GM18507 (cell line): Measurements from ENCODE around the gene CYP26C1.

Source experiments
- DNase-seq: peaks from one replicate; pipeline ENCODE4 v3.0.0; 2011; ENCODE audit warnings: low read depth; ENCODE audit not compliant: insufficient read length; ENCODE audit errors: extremely low spot score
- FAIRE-seq: peaks from 2 replicates; lab custom pipeline; 2011; peaks lifted over from hg19 to GRCh38; lab: Jason Lieb, UNC

CYP26C1 gene, protein sequence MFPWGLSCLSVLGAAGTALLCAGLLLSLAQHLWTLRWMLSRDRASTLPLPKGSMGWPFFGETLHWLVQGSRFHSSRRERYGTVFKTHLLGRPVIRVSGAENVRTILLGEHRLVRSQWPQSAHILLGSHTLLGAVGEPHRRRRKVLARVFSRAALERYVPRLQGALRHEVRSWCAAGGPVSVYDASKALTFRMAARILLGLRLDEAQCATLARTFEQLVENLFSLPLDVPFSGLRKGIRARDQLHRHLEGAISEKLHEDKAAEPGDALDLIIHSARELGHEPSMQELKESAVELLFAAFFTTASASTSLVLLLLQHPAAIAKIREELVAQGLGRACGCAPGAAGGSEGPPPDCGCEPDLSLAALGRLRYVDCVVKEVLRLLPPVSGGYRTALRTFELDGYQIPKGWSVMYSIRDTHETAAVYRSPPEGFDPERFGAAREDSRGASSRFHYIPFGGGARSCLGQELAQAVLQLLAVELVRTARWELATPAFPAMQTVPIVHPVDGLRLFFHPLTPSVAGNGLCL

DNA sequence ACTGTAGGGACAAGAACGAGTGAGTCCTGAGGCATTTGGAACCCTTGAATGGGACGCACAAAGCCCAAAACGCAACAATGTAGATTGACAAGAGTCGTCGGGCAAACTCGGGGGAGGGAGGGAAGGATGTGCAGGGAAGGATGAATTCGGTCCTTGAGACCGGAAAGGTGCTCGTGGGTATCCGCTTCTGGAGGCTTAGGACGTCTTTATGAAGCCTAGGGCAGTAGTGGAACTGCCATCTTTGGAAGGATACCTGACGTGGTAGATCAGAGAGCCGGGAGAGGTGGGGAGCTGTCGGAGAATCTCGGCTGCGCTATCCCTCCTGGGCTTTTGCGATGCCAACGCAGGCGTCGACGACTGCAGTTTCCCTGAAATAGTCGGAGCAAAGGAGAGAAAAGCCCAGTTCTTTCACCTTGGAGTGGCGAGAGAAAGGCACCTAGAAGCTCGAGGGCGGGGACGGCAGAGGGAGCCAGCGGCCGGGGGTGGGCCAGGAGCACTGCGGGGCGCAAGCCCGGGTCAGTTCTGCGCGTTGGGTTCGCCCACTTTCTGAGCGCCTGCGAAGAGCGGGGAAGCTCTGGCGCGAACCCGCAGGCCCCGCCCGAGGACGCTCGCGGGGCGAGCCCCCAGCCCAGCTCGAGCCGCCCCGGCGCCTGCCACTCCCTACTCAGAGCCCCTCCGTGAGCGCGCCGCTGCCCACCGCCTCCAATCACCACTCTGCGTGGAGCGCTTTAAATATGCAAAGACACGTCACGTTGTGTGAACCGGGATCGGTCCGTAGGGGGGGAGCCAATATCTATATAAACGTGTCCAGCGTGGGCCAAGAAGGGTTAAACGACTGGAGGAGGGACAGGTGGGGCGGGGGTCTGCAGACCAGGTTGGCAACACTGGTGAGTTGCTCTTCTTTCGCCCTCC, at the start of gene CYP26C1:
Gene CYP26C1 (plus strand): TSS at position 824 of the 912 bp plus-strand sequence. CDS start 466 bp downstream, outside the sequence.
- FAIRE-seq = no peak
- DNase-seq = no peak

DNA sequence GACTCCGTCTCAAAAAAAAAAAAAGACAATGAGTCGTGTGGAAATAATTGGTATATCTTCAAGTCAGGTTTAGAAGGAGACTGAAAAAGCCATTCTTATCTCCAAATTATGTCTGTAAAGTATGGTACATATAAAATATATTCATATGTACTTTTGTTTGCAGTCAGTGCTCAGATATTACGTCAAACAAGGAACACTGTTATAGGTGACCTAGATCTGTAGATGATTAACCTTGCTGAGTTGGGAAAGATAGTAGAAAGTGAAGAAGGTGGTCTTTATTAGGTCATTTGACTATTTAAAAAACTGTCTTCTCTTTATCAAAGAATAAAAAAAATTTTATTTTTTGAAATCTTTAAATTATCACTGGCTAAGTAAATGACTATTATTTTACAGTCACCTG, 44.9 kb upstream of the CYP26C1 start:
- DNase-seq = no peak
- no peak for FAIRE-seq

DNA sequence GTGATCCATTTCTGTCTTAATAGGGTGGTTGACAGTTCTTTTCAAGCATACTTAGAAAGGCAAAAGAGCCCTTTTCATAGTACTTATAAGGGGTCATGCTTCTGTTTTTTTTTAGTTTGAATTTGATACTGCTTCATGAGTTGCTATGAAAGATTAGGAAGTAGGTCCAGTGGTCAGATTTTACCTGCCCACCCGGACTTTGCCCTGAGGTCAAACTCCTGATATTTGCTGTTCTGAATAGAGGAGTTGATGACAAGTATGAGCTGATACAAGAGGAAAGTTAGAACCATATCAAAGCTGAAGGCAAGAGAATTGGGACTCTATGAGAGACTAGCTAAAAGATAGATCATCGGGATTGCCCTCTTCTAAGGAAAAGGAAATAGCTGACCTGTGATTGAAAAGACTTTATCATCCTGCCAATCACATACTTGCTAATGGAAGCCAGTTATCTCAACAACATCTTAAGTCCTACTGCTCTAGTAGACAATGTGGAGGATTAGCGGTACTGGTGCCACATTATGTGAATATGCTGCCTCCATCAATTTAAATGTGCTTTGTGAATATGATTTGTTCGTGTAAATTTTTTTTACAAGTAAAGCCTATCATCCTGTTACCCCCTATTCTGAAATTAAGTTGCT, 37.5 kb upstream of the CYP26C1 start:
- FAIRE-seq = no peak

DNA sequence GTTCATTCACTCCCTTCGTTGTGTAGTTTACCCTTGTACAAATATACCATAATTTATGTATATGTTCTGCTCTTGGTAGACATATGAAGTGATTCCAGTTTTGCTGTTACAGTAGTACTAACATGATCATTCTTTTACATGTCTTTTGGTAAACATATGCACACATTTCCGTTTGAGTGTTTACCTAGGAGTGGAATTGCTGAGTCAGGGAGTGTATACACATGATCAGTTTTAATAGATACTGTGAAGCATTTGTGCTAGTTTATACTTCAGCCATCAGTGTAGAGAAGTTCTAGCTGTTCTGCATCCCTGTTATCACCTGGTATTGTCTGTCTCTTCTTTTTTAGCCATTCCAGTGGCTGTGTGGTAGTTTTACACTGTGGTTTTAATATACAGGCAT, 34.5 kb upstream of the CYP26C1 start:
- DNase-seq (no peak), FAIRE-seq (no peak)

More for the DNA sequence above, 37.5 kb upstream of the CYP26C1 start:
- no peak for DNase-seq

DNA sequence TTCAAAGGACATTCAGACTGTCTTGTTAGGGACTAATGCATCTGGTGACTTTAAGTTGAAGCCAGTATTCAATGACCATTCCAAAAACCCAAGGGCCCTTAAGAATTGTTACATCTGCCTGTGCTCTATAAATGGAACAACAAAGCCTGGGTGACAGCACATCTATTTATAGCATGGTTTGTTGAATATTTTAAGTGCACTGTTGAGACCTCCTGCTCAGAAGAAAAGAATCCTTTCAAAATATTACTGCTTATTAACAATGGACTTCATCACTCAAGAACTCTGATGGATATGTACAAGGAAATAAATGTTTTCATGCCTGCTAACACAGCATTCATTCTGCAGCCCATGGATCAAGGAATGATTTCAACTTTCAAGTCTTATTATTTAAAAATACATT, 33.1 kb upstream of the CYP26C1 start:
- no peak for DNase-seq
- no peak for FAIRE-seq

DNA sequence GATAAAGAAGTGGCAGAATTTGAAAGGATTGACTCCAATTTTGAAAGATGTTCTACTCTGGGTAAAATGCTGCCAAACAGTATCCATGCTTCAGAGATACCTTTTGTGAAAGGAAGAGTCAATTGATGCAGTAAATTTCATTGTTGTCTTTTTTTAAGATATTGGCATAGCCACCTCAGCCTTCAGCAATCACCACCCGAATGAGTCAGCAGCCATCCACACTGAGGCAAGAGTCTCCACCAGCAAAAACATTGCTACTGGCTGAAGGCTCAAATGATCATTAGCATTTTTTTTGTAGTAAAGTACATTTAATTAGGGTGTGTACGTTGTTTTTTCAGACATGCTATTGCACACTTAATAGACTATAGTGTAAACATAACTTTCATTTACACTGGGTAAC, 31.7 kb upstream of the CYP26C1 start:
- no peak for FAIRE-seq

DNA sequence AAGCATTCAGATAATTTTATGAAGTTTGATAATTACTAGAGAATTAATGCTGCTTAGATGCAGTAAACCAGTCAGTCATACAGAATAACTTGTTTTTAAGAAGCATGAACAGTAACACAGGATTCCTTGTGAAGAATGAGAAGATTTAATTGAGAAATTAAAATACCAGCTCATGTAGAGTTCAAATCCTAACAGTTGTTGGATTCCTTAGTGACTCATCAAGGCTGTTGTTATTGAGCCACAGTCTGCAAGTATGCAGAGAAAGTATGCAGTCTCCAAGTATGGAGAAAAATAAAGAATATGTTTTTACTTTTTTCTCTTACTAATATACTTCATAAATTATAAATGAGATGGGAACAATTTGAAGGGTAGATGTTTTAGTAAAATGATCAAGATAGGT, 30.2 kb upstream of the CYP26C1 start:
- FAIRE-seq (no peak), DNase-seq (no peak)

More for the DNA sequence above, 31.7 kb upstream of the CYP26C1 start:
- no peak for DNase-seq

DNA sequence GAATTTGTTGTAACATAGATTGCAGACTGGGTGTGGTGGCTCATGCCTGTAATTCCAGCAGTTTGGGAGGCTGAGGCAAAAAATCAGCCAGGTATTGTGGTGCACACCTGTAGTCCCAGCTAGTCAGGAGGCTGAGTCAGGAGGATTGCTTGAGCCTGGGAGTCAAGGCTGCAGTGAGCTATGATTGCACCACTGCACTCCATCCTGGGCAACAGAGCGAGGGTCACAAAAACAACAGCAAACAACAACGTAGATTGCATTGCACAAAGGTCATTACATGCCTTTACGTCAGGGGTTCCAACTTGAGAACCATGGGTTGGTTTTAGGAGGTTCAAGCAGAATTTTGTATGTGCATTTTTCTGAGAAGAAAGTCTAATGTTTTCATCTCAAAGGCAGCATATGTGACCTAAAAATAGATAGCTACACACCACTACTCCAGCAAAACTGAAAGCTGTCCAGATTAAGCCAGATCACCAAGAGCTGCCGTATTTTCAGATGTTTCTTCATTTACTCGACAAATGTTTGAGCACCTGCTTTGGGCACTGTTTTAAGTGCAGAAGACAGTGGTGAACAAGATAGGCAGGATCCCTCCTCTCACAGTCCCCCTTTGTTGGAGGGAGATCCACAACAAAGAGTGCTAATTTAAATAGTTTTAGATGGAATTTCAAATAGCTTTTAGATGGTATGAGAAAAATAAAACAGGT, 28.3 kb upstream of the CYP26C1 start:
- FAIRE-seq (no peak), DNase-seq (no peak)

DNA sequence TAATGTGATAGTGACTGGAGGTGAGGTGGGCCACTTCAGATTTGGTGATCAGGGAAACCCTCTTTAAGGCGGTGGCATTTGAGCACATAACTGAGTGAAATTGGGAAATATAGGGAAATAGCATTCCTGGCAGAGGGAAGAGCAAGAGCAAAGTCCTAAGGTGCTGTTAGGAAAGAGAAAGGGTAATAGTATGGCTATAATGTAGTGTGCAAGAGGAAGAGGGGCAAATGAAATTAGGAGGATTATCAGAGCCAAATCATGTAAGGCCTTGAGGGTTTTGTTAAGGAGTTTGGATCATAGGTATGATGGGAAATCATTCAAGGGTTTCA, 27.8 kb upstream of the CYP26C1 start:
- DNase-seq (no peak), FAIRE-seq (no peak)

DNA sequence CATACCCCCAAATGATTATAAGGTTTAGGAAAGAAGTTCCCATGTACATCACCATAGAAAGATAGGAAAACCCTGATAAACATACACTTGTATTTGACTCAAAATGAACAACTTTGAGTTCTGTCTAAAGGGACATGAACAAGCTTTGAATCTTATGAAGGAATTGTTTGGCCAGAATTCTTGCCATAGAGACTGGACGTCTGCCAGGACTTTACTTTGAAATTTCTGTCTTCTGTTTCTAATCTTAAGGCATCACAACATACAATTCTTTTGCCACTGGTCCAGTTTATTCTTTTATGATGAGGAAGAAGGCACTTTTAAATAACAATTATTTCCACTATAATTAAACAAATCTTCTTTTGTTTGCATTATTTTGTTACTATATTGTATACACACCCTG, 26.2 kb upstream of the CYP26C1 start:
- no peak for FAIRE-seq
- DNase-seq = no peak

DNA sequence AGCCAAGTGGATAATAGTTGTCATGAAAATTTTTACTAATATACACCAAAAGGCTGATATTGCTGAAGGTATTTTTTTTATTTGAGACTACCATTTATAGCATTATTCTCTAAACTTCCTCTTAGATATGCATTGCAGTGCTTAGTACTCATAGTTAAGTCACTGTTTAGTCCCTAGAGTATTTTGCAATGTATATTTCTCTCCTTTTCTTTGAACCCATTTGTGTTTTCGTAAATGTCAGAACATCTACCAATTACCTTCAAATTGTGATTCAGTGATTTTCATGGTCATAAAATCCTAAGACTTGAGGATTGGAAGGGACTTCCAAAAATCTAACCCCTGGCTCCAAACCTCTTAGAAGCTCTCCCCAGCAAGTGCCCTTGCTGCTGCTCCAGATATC, 21.5 kb upstream of the CYP26C1 start:
- no peak for DNase-seq
- no peak for FAIRE-seq

DNA sequence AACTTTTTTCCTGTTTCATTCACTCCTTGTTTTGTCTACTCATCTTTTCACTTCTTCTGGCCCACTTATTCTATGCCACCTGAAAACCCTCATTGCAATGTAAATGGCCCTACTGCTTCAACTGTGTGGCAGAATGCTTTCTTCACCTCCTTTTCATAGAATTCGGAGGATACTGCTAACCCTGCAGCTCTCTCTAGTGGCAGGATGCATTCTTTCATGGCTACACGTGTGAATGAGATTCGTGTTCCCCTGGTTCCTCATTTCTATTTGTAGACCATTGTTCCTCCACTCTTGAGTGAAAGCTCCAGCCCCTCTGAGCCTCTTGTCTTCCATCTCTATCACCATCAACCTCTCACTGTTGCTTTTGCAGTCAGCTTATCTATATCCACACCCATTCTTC, 20.9 kb upstream of the CYP26C1 start:
- FAIRE-seq = peak; percentile 59

DNA sequence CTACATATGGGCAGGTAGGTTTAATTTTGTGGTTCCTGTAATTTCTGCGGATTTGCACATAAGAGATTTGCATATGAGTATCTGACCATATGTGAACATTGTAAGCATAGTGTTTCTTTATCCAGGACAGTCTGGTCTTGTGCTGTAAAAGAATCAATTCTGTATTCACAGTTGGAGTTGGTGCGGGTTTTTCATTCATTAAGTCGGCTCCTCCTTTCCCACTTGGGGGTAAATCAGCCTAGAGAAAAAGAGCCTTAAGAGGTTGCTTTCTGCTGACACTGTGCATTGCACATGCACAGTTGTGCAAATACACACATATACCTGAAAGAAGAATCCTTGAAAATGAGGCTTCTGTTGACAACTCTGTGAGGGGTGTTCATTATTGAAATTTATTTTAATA, 6.1 kb upstream of the CYP26C1 start:
- no peak for DNase-seq
- no peak for FAIRE-seq

More for the DNA sequence above, 20.9 kb upstream of the CYP26C1 start:
- no peak for DNase-seq

DNA sequence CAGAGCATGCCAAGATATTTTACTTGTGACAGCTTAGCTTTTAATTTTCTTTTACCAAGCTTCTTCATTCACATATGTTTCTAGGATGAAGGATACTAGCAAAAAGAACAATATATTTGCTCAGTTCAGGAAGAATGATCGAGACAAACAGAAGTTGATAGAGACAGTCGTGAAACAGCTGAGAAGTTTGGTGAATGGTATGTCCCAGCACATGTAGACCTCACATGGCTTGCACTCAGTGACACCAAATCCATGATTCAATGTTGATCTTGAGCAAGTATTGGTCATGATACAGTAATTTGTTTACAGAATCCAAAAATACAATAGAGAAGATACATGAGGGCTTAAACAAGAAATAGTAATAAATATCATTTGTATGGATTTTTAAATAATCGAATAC, 2.5 kb upstream of the CYP26C1 start:
- DNase-seq (no peak), FAIRE-seq (no peak)

DNA sequence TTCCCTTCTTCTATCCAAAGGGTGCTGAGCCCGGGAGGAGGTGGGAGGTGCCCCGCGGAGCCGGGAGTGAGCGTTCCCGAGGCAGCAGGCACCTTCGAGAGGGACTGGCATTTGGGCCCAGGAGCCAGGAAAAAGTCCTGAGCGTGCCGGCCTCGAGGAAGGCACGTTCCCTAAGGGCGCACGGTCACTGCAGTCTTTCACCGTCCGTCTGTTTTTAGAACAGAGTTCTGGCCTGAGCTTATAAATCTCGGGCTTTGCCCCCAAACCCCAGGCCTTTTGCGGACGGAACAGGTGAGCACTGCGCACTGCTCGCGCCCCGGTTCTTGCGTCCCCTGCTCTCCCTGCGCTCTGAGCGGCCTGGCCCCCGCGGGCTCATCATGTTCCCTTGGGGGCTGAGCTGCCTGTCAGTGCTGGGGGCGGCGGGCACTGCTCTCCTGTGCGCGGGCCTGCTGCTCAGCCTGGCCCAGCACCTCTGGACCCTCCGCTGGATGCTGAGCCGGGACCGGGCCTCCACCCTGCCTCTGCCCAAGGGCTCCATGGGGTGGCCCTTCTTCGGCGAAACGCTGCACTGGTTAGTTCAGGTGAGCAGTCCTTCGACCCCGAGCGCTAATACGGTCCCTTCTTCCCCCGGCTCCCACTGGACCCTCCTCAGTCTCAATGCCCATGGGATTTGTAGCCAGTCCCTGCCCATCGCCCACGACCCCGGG, 442 bp downstream of the CYP26C1 start:
- DNase-seq = no peak
- FAIRE-seq = no peak

DNA sequence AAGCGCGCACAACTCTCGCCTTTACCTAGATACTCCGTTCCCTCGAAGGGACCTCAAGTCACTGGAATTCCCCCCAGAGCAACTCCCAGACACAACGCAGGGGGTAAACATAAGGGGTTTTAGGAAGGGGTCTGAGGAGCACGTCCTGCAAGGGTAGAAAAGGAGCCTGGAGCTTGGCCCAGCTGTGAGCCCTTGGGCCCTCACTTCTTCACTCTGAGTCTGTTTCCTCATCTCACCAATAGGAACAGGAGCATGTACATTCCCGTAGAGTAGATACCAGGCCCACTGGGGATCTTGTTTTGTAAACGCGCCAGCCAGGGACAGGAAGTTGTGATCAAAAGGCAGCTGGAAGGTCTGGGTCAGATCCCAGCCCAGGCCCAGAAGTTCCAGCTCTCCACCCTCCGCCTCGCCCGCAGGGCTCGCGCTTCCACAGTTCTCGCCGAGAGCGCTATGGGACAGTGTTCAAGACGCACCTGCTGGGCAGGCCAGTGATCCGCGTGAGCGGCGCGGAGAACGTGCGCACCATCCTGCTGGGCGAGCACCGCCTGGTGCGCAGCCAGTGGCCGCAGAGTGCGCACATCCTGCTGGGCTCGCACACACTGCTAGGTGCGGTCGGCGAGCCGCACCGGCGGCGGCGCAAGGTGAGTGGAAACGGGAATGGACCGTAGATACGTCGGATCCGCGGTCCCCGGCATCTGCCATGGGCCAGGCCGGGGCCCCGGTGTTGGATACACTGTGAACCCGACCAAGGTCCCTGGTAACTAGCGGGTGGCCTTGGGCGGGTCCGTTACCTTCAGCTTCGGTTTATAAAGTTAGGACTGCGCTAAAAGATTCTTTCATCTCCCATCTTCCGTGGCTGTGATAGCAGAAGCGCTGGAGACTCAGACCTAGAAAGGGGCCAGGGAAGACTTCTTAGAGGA, 1.3 kb downstream of the CYP26C1 start:
- no peak for DNase-seq
- FAIRE-seq = no peak

DNA sequence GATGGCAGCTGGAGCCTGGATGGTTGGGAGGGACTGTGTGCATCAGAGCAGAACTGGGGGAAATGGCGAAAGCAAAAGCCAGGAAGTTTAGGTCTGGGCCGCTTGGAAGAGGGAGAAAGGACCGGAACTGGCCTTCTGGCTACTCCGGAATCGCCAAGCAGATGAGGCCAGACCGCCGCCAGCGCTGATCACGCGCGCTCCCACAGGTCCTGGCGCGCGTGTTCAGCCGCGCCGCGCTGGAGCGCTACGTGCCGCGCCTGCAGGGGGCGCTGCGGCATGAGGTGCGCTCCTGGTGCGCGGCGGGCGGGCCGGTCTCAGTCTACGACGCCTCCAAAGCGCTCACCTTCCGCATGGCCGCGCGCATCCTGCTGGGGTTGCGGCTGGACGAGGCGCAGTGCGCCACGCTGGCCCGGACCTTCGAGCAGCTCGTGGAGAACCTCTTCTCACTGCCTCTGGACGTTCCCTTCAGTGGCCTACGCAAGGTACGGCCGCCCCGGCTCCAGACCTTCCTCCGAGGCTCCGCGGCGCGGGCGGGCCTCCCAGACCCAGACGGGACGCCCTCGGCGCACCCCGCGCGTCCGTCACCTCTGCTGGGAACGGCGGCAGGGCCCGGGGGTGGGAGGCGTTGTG, 2.0 kb downstream of the CYP26C1 start:
- FAIRE-seq = no peak
- DNase-seq = no peak
